DOHH2 (cell line): ENCODE data around the gene UGT2B17.
"Not testable (repeated sequence)": the region's sequence is repeated elsewhere in the genome, so short reads cannot be mapped to it uniquely, and the experiment has no call there.

ENCODE experiments used
- CTCF ChIP-seq: fragments of 200-600 bp; sonication (generic); IDR thresholded peaks from one replicate; pipeline ENCODE4 v1.5.1; 2014; ENCODE audit warnings: antibody characterized with exemption, mild to moderate bottlenecking, low read depth, low read length; ENCODE audit not compliant: poor library complexity, severe bottlenecking
- EZH2phosphoT487 ChIP-seq: fragments of 200-600 bp; sonication (generic); IDR thresholded peaks from 2 replicates; pipeline ENCODE4 v1.6.1; 2017; ENCODE audit warnings: borderline replicate concordance, mild to moderate bottlenecking, antibody characterized with exemption, low read length, moderate library complexity, mixed read lengths

- TF ChIP-seq CTCF, EZH2phosphoT487: not testable (repeated sequence)
Measured at GRCh38 chr4:68542742-68543141, 33.4 kb downstream of the UGT2B17 start.
